Astrocyte of the cerebellum (primary cell): Measurements from ENCODE around the gene CCRL2.
"Not testable (repeated sequence)": the region's sequence is repeated elsewhere in the genome, so short reads cannot be mapped to it uniquely, and the experiment has no call there.

Experiments
- DNase-seq: peaks from one replicate; pipeline ENCODE4 v3.0.0-alpha.2; 2011; ENCODE audit warnings: low read depth
- H3K4me3 ChIP-seq: 2 replicates; pipeline ENCODE4 v1.5.1; 2011; ENCODE audit warnings: mild to moderate bottlenecking, low read depth, low read length, moderate library complexity
- CTCF ChIP-seq: IDR thresholded peaks from 2 replicates; pipeline ENCODE4 v1.5.1; 2012; ENCODE audit warnings: low read length, low read depth, moderate library complexity, mild to moderate bottlenecking; ENCODE audit errors: missing control alignments
- in situ Hi-C: cut with HindIII; loops from 2 replicates; pipeline ENCODE4 v1.10.0; 2017; ENCODE audit warnings: low sequenced_read_pairs

The CCRL2 gene

GRCh38 chr3:46399098-46399497, 8.0 kb upstream of the CCRL2 start:
- TF ChIP-seq CTCF, result no peak
- in situ Hi-C loops, result no loop called here
- no peak for DNase-seq
- H3K4me3 ChIP-seq, result no peak overlapping the region

- in situ Hi-C loops, result no loop called here
- H3K4me3 ChIP-seq, result no peak overlapping the region
- TF ChIP-seq CTCF, result no peak
- no peak for DNase-seq
Measured at GRCh38 chr3:46399557-46399956, 7.5 kb upstream of the CCRL2 start.

GRCh38 chr3:46400000-46400734, 6.9 kb upstream of the CCRL2 start:
- DNase-seq, result no peak
- in situ Hi-C loops, result loop anchor here (5.0 kb wide), 1 partner anchor 33 kb away; no protein-coding TSS in a partner anchor
- TF ChIP-seq CTCF, result no peak
- H3K4me3 ChIP-seq, result no peak overlapping the region

- in situ Hi-C loops, result loop anchor here (5.0 kb wide), 1 partner anchor 34 kb away; no protein-coding TSS in a partner anchor
- no peak for TF ChIP-seq CTCF
- no peak for DNase-seq
- H3K4me3 ChIP-seq, result no peak overlapping the region
Measured at GRCh38 chr3:46400846-46401245, 6.2 kb upstream of the CCRL2 start.

GRCh38 chr3:46401579-46401978, 5.5 kb upstream of the CCRL2 start:
- no peak overlapping the region for H3K4me3 ChIP-seq
- no peak for DNase-seq
- TF ChIP-seq CTCF, result no peak
- in situ Hi-C loops, result loop anchor here (5.0 kb wide), 1 partner anchor 34 kb away; no protein-coding TSS in a partner anchor

GRCh38 chr3:46402902-46403301, 4.2 kb upstream of the CCRL2 start:
- DNase-seq, H3K4me3 ChIP-seq: not testable (repeated sequence)
- in situ Hi-C loops, result loop anchor here (5.0 kb wide), 1 partner anchor 36 kb away; no protein-coding TSS in a partner anchor

GRCh38 chr3:46405301-46406019, 1.6 kb upstream of the CCRL2 start:
- no peak overlapping the region for H3K4me3 ChIP-seq
- in situ Hi-C loops, result no loop called here
- DNase-seq, result no peak
- TF ChIP-seq CTCF, result no peak
